HG02571 (cell line): ENCODE results near the gene DAPK2.
A peak's percentile ranks its signal among the peaks of the same experiment; 100 is the strongest.

Source experiments
- ATAC-seq: cut with Tn5 transposase; IDR thresholded peaks from one replicate; pipeline ENCODE4 v1.9.1; 2021; ENCODE audit warnings: mild to moderate bottlenecking, moderate library complexity; ENCODE audit not compliant: unreplicated experiment

Gene DAPK2

DNA sequence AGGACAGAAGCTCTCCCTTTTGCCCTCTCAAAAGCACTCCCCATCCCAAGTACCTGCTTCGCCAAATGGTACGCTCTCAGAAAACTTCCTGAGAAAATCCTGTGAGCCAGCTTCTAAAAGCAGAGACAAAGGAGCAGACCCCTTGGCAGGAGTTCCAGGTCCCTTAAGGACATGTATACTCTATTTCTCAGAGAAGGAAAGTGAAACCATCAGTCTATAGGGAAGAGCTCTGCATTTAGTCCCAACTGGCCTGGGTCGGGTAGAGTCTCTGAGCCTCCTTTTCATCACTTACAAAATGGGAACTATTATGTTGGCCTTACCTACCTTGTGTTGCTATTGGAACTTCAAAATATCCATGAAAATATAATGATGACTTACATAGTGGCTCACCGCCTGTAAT lies 19.7 kb downstream of the DAPK2 start:
- no peak for ATAC-seq

DNA sequence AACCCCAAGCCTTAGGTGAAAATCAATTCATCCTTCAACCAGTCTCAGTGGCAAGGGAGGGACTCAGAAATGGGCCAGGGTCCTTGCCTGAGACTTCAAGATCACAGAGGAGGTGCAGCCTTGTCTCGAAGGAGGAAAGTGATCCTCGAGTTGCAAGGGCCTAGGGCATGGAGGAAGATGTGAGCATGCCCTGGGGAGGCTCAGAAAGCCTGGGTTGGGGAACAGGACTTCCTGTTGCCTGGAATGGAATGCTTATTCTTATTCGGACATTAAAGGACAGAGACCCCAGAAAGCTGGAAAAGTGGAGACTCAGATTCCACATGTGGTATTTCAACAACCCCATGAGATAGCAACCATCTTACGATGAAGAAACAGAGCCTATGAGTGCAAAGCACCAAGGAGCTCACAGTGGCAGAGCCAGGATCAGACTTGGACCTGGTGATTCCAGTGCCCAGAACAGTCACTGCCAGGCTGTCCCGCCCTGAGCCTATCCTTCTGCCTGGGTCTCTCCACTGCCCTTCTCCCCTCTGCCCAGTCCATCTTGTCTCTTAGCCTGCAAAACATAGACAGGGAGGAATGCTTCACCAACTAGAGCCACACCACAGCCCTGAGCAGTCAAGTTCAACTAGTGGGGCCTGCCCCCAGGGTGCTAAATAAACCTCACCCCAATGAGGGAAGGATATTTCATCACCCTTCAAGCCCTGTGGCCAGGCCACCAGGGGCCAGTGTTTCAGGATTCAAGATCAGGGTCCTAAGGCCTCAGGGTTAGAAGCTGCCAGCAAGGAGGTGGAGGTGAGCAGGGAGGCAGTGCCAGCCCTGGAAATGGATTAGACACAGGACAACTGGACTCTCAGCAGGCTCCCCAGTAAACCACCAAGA lies 21.9 kb downstream of the DAPK2 start:
- ATAC-seq = no peak

DNA sequence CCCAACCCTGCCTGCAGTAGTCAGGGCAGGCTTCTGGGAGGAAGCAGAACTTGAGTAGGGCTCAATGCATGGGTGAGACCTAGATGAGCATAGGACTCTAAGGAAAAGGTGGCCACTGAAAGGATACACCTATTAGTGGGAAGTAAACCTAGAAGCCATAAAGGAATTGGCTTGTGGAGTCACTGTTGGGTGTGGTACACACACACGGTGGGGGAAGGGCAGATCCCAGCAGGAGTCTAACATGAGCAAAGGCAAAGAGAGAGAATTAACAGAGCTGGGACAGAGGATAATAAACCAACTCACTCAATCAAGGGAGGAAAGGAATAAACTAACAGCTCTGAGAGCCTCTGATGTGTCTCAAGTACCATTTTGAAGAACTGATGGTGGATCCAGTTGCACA lies 23.1 kb downstream of the DAPK2 start:
- ATAC-seq = no peak

DNA sequence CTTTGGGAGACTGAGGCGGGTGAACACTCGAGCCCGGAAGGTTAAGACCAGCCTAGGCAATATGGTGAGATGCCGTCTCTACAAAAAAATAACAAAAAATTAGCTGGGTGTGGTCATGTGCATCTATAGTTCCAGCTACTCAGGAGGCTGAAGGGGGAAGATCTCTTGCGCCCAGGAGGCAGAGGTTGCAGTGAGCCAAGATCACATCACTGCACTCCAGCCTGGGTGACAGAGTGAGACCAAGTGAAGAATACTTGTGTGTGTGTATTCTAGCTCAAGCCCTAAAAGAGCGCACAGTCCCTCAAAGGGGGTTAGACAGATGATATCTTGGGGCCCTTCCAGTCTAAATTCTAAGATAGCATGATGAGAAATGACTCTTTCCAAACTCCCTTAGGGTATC lies 23.7 kb downstream of the DAPK2 start:
- ATAC-seq = no peak

DNA sequence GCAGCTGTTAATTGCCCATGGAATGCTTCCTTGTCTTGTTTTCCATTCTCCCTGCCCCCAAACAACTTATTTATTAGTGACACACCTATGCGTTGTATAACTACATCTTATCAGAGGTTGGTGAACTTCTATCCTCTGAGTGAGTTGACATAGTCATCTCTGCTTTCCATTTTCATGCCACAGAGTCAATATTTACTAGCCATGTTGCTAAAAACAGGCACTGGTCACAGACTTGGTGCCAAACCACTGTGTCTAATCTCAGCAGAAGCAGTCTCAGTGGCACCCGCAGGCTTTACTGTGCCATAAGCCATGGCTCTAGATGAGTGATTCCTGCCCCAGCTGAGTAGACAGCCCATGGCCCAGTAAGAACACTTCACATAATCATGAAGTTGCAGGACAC lies 26.5 kb downstream of the DAPK2 start:
- no peak for ATAC-seq

DNA sequence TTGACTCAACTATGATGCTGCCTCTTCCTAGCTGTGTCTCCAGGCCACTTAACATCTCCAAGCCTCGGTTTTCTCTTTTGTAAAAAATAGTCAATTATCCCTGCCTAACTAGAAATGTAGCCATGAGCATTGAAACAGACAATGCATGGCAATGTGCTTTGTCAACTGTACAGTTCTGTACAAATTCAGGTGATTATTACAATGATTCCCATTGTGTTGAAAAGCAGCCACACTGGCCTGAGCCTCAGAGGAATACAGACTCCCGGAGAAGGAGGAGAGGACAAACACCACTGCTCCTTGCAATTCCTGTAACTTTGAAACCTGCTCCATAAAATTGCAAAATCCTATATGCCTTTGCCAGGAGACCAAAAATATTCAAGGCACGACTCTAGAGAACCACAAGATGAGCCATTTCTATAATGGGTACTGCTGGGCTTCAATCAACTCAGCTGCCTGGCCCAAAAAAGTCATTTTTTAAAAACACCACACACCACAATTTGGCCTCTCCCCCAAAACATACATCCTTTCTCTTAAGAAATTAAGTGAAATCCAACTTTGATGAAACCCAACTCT lies 28.6 kb downstream of the DAPK2 start:
- no peak for ATAC-seq

DNA sequence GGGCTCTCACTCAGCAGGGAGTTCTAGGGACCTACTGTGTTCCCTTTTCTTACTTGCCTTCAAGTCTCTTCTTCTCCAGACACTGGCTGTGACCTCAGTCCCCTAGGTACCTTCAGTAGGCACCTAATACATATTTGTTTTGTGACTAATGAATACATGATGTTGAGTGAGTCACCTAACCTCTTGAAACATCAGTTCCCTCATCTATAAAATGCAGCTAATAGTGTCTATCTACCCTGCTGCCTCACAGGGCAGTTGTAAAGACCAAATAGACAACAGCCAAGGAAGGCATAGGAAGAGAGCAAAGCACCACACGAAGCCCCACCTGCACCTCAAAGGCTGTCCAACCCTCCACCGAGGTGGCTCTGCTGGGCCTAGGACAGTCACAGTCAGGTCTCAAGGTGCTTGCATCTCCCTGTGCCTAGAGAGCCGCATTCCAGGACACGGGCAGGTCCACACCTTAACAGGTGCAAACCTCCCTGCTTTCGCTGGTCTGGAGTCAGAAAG lies 29.1 kb downstream of the DAPK2 start:
- ATAC-seq = no peak

DNA sequence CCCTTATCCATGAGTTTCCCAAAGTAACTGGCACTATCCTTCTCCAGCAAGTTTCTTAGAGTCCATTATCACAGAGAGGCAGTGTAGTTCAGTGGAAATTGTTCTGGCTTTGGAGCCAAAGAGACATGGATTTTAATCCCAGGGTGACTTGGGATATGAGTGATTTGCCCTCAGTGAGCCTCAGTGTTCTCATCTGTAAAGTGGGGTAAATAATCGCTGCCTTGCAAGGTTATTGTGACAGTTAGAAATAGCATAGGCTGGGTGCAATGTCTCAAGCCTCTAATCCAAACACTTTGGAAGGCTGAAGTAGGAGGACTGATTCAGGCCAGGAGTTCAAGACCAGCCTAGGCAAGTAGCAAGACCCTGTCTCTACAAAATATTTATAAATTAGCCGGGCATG lies 30.0 kb downstream of the DAPK2 start:
- no peak for ATAC-seq

DNA sequence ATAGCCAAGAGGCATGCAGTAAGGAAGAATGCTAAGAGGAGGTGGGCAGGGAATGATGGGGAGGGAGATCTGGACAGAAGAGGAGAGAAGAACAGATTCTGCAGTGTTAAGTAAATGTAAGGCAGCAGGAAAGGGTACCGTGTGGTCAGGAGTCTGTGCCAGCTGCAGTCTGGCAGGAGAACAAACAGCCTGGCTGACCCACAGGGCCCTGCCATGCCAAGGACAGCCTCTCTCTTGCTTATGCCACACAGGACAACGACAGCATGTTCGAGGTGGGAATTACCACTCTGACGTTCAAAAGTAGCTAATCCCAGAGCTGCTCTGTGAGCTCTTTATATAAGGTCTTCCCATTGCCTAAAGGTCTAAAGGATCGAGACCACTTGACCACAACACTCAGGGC lies 31.3 kb downstream of the DAPK2 start:
- ATAC-seq = no peak

DNA sequence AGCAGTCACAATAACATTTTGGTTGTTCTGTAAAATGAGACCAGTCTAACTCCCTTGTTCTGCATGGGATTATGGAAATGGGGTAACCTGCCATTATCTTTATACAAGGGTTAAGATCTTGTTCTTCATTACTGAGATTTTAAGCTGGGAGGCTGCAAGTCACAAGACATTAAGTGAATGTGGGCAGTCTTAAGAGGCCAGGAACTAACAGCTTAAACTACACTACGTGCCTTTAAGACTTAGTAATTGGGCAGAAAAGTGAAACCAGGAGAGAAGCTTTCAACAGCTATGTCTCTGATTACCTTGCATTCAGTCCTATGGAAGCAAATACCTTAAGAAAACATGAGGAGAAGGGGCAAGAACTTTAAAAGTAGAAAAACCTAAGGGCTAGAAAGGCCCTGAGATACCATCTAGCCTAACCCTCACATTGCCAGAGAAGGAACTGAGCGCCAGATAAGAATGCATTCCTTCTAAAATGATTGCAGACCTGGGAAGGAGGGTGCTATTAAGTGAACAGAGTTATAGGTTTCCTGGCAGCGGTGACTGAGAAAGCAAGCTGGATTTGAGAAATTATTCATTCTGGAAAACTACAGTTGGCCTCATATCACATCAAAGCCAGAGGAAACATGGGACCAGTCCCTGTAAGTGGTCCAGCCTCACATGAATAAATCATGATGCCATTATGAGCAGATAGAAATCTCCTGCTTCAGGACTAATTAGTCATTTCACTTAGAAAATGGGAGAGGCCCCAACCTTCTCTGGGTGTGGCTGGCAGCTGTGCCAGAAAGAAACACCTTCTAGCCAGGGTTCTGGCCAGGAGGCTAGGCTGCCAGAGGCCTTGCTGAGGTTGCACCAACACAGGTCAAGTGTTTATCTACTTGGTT lies 32.9 kb downstream of the DAPK2 start:
- ATAC-seq = no peak

DNA sequence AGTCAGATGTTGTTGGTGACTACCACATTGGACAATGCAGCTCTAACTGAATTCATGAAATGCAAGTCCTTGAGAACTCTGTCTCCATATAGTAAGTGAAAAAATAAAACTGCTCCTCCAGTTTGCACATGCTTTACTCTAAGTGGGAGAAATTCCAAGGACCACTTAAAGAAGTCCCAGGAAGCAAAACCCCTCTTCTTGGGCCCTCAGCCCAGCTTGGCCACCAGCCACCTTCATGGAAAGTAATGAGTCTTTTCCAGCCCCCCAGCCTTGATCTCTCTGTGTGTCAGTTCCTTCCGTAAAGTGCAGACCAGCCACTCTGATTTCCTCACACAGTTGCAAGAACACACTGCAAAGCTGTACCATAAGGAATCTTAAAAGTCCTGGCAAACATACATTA lies 34.5 kb downstream of the DAPK2 start:
- ATAC-seq = no peak

DNA sequence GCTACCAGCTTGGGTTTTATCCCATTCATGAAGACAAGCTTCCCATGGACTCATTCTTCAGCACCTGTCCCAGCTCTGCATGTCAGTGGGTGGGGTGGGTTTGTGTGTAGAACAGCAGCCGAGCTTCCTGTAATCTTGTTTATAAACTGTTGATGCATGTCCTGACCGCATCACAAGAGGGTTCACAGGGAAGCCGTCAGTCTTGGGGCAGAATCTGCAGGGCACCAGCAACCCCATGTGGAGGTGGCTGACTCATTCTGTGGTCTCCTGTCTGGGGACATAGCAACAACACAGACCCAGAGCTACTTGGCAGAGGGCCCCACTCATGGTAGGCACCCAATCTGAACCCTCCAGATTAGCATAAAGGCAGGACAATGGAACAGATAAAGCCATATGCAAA lies 35.6 kb downstream of the DAPK2 start:
- peak; percentile 66 for ATAC-seq

DNA sequence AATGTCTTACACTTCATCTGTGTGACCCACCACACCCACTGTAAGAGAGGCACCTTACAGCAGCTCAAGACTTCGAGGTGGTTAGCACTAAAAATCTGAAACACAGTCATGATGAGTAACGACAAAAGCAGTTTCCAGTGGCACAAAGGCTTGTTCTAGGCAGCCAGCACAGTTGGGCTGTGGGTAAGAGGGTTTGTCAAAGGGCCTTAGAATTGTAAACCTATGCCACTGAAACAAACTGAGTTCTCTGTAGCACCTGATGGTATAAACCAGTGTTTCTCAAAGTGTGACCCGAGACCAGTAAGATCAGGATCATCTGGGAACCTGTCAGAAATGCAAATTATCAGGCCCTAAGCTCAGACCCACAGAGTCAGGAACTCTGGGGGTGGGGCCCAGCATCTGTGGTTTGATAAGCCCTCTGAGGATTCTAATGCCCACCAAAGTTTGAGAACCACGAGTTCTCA lies 36.5 kb downstream of the DAPK2 start:
- ATAC-seq = no peak

DNA sequence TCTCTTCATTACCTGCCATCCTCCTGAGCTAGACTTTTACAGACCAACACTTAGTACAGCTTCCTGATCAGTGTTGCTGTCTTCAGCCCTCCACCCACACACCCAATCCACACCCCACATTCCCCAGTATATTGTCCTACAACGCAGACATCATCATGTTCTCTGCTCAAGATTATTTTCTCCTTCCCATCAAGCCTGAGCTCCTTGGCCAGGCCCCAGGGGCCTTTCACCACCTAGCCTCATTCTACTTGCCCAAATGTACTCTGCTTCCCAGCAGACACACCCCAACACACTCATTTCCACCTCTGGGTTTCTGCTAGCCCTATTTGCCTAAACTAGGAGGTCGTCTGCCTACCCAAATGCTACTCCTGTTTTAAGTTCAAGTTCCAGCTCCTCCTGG lies 37.0 kb downstream of the DAPK2 start:
- ATAC-seq = no peak

DNA sequence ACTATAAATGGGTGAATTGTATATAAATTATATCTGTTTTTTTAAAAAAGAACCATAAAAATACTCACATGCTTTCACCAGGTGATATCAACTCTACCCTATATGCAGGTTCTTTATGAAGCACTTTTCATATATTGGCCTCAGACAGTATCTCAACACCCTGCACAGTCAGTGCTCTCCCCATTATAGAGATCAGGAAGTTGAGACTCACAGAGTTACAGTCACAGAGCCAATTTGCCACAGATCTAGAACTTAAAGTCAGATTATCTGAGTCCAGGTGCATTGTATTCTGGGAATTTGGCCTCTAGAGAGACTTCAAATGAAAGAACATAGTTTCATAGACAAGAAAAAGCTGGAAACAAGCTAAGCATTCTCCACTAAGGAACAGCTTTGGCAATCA lies 38.1 kb downstream of the DAPK2 start:
- no peak for ATAC-seq

DNA sequence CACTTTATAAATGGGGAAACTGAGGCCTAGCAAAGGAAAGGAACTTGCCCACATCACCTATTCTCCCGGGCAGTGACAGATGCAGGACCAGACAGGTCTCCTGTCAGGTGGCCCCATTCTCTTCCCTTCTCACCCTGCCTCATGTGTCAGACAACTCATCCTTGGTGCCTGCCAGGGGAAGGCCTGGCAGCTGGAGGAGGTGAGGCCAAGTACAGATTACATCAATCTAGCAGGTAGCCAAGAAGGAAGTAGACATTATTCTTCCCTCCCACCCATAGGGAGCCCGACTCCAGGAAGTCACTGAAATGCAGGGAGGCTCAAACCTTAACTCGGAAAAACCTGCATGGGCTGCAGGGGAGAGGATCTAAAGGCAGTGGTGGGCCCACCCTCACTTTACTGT lies 39.6 kb downstream of the DAPK2 start:
- ATAC-seq = no peak

DNA sequence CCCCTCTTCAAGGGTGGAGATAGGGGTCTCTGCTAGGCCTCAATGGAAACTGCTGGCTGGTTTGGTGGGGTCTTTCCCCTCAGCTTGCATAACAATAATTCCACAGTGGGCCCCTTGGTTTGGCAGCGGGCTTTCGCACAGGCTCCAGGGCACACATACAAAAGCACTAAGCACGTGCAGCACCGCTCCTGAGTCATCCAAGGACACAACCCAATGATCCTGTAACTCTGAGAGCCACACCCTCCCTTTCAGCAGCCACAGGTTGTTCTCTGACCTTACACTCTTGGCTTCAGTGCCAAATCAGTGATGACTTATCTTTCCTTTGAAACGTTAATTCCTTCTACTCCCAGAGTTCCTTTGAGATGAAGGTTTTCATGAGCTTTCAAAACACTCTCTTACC lies 41.7 kb downstream of the DAPK2 start:
- ATAC-seq = no peak

DNA sequence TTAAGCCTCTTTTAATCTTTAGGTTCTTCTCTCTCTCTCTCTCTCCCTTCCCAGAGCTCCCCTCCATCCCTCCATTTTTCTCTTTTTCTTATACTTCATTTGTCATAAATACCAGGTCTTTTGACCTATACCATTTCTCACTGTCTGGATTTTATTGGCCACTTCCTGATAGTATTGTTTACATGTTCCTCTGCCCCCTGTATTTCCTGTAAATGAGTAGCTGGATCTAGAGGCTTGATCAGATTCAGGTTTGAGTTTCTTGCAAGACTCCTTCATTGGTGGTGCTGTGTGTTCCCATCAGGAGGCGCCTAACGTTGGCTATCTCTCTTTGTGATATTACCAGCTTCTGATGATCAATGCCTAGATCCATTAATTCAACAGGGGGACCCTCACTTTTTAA lies 42.2 kb downstream of the DAPK2 start:
- ATAC-seq = no peak

DNA sequence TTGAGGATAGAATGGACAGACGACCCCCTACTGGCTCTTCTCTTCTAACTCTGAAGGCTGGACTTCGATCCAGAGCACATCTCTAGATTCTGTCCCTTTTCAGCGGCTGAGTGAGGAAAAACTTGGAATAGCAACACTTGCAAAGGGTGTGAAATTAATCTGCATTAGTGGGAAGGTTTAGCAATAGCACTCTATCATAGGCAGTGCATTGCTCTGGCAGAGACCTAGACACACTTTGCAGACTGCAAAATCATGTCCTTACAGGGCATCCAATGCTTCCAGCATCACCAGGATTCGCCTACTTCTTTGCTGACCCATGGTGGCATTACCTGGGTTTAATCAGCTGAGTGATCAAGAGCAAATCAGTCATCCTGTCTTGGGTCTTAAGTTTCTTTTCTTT lies 43.1 kb downstream of the DAPK2 start:
- no peak for ATAC-seq

DNA sequence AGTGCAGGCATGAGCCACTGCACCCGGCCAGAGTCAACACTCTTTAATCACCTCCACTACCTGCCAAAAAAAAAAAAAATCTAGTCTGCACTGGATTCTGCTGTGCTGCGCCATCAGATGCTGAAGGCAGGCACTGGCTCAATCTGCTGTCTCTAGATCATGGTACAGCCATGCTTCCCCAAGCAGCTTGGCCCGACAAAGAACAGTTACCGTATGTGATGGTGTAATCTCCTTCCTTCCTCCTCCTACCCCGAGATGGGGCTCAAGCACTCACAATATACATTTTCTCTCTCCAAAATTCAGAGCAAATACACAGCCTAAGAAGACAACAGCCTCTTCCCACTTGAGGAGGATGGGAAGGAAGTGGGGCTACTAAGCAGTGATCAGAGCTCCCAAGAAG lies 45.1 kb downstream of the DAPK2 start:
- ATAC-seq = no peak

DNA sequence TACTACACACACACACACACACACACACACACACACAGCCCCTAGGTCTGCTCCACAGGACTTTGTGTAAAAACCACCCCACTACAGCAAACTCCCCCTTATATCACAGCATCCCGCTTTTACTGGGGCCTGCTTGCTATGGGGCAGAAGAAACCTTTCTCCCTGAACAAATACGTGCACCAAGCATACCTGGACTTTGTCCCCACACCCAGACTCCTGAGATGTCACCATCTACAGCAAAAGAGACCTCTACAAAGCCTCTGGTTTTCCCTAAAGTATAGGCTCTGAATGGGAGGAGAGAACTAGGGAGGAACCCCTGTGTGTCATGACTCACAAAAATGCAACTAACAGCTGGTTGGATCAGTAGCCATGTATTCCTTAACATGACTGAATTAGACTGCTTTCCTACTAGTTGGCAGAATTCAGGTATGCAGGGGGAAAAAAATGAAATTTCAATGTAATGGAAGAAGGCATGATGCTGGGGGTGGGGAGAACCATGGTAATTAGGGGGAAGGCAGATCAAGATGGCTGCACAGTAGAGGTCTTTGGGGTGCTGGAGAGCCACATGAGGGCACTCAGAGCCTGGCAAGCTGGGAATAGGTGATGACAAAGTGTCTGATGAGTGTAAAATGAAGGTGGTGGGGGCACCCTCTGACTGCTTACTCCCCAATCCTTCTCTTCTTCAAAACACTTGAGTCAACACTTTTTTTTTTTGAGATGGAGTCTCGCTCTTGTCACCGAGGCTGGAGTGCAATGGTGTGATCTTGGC lies 45.9 kb downstream of the DAPK2 start:
- no peak for ATAC-seq
